ENCODE data around the gene ILKAP. TPM values are rescaled to one million over a fixed set of nuclear protein-coding genes. Genes with fewer than 3 reads are reported as not detected.

The ILKAP gene
- total RNA-seq, 1 experiment from 2014 or later, result 59.6 TPM

GRCh38 chr2:238152771-238153688, 50.5 kb downstream of the ILKAP start:
- DNase-seq (ENCODE audit: unreplicated experiment), result no peak
- Mint-ChIP-seq H3K27ac (ENCODE audit: low read depth, unreplicated experiment) (no peak overlapping the region), H3K4me3 (ENCODE audit: unreplicated experiment) (no peak overlapping the region), H3K36me3 (ENCODE audit: insufficient read depth, unreplicated experiment) (no peaks in the 10 kb centered on the region), H3K27me3 (ENCODE audit: insufficient read depth, unreplicated experiment) (no peaks in the 10 kb centered on the region), H3K4me1 (ENCODE audit: insufficient read depth, unreplicated experiment) (no peaks in the 10 kb centered on the region), H3K9me3 (ENCODE audit: unreplicated experiment) (no peaks in the 10 kb centered on the region)
- no TSS peak for BruUV-seq (replicated peaks)
- POLR2A ChIA-PET, result interaction anchor here (0.6 kb wide), 1 partner anchor 1006 kb away, joined by 3 read pairs; no protein-coding TSS in a partner anchor
- CTCF ChIA-PET, result interaction anchor here (0.6 to 0.7 kb wide), 2 partner anchors 175 to 321 kb away, joined by 3 to 4 read pairs; no protein-coding TSS in a partner anchor
- TF ChIP-seq, protein P1, sequence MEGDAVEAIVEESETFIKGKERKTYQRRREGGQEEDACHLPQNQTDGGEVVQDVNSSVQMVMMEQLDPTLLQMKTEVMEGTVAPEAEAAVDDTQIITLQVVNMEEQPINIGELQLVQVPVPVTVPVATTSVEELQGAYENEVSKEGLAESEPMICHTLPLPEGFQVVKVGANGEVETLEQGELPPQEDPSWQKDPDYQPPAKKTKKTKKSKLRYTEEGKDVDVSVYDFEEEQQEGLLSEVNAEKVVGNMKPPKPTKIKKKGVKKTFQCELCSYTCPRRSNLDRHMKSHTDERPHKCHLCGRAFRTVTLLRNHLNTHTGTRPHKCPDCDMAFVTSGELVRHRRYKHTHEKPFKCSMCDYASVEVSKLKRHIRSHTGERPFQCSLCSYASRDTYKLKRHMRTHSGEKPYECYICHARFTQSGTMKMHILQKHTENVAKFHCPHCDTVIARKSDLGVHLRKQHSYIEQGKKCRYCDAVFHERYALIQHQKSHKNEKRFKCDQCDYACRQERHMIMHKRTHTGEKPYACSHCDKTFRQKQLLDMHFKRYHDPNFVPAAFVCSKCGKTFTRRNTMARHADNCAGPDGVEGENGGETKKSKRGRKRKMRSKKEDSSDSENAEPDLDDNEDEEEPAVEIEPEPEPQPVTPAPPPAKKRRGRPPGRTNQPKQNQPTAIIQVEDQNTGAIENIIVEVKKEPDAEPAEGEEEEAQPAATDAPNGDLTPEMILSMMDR (IDR thresholded peaks at IDR 0.05; ENCODE audit: unreplicated experiment), result peak; percentile 22
- intact Hi-C loops (cut with micrococcal nuclease), result no loop called here

- intact Hi-C loops (cut with micrococcal nuclease), result no loop called here
- Mint-ChIP-seq H3K27me3 (ENCODE audit: insufficient read depth, unreplicated experiment) (no peaks in the 10 kb centered on the region), H3K4me3 (ENCODE audit: unreplicated experiment) (no peak overlapping the region), H3K4me1 (ENCODE audit: insufficient read depth, unreplicated experiment) (no peaks in the 10 kb centered on the region), H3K27ac (ENCODE audit: low read depth, unreplicated experiment) (no peak overlapping the region), H3K9me3 (ENCODE audit: unreplicated experiment) (no peaks in the 10 kb centered on the region), H3K36me3 (ENCODE audit: insufficient read depth, unreplicated experiment) (no peaks in the 10 kb centered on the region)
- CTCF ChIA-PET, result interaction anchor here (0.6 kb wide), 1 partner anchor 304 kb away, joined by 4 read pairs; no protein-coding TSS in a partner anchor
- DNase-seq (ENCODE audit: unreplicated experiment), result no peak
- BruUV-seq (replicated peaks), result no TSS peak
- POLR2A ChIA-PET, result no interaction called here
- TF ChIP-seq, protein P1 (IDR thresholded peaks at IDR 0.05; ENCODE audit: unreplicated experiment), result no peak
These were observed 51.8 kb downstream of the ILKAP start for GRCh38 chr2:238151628-238152235.

- Mint-ChIP-seq H3K27ac (ENCODE audit: low read depth, unreplicated experiment) (no peak overlapping the region), H3K36me3 (ENCODE audit: insufficient read depth, unreplicated experiment) (no peaks in the 10 kb centered on the region), H3K9me3 (ENCODE audit: unreplicated experiment) (no peaks in the 10 kb centered on the region), H3K4me1 (ENCODE audit: insufficient read depth, unreplicated experiment) (no peaks in the 10 kb centered on the region), H3K4me3 (ENCODE audit: unreplicated experiment) (no peak overlapping the region), H3K27me3 (ENCODE audit: insufficient read depth, unreplicated experiment) (no peaks in the 10 kb centered on the region)
- TF ChIP-seq, protein P1 (IDR thresholded peaks at IDR 0.05; ENCODE audit: unreplicated experiment), result no peak
- no peak for DNase-seq (ENCODE audit: unreplicated experiment)
- intact Hi-C loops (cut with micrococcal nuclease), result no loop called here
- BruUV-seq (replicated peaks), result no TSS peak
- CTCF ChIA-PET, result no interaction called here
- POLR2A ChIA-PET, result no interaction called here
These were observed 52.3 kb downstream of the ILKAP start for GRCh38 chr2:238151205-238151604.

- H3K27me3 Mint-ChIP-seq (ENCODE audit: insufficient read depth, unreplicated experiment), result no peaks in the 10 kb centered on the region
- no peaks in the 10 kb centered on the region for H3K4me1 Mint-ChIP-seq (ENCODE audit: insufficient read depth, unreplicated experiment)
- CTCF ChIA-PET, result no interaction called here
- no peak for DNase-seq (ENCODE audit: unreplicated experiment)
- no peaks in the 10 kb centered on the region for H3K9me3 Mint-ChIP-seq (ENCODE audit: unreplicated experiment)
- POLR2A ChIA-PET, result no interaction called here
- no peak overlapping the region for H3K27ac Mint-ChIP-seq (ENCODE audit: low read depth, unreplicated experiment)
- BruUV-seq (replicated peaks), result no TSS peak
- H3K4me3 Mint-ChIP-seq (ENCODE audit: unreplicated experiment), result no peak overlapping the region
- intact Hi-C loops (cut with micrococcal nuclease), result no loop called here
- H3K36me3 Mint-ChIP-seq (ENCODE audit: insufficient read depth, unreplicated experiment), result no peaks in the 10 kb centered on the region
- TF ChIP-seq, protein P1 (IDR thresholded peaks at IDR 0.05; ENCODE audit: unreplicated experiment), result no peak
These were observed 52.8 kb downstream of the ILKAP start for GRCh38 chr2:238150686-238151085.

Data from MCF 10A (cell line).